ENCODE data around the gene VTCN1. TPM values are rescaled to one million over a fixed set of nuclear protein-coding genes. Genes with fewer than 3 reads are reported as not detected.
"Not testable (repeated sequence)": the region's sequence is repeated elsewhere in the genome, so short reads cannot be mapped to it uniquely, and the experiment has no call there.

VTCN1 gene
- total RNA-seq: not detected

GRCh38 chr1:117210831-117211261, at the start of gene VTCN1:
VTCN1 (minus strand) TSS chr1:117210927; CDS start chr1:117210855, 72 bp downstream.
- DNase-seq: no peak

- DNase-seq: no peak
Observed at GRCh38 chr1:117258791-117259190, 48.1 kb upstream of the VTCN1 start.

GRCh38 chr1:117258075-117258474, 47.3 kb upstream of the VTCN1 start:
- not testable (repeated sequence) for DNase-seq

GRCh38 chr1:117257291-117257690, 46.6 kb upstream of the VTCN1 start:
- DNase-seq: no peak

- no peak for DNase-seq
Observed at GRCh38 chr1:117250061-117250606, 39.4 kb upstream of the VTCN1 start.

- DNase-seq: no peak
Observed at GRCh38 chr1:117244971-117245370, 34.2 kb upstream of the VTCN1 start.

GRCh38 chr1:117244306-117244705, 33.6 kb upstream of the VTCN1 start:
- DNase-seq: no peak

- no peak for DNase-seq
Observed at GRCh38 chr1:117241512-117241911, 30.8 kb upstream of the VTCN1 start.

- DNase-seq: no peak
Observed at GRCh38 chr1:117240547-117240946, 29.8 kb upstream of the VTCN1 start.

- no peak for DNase-seq
Observed at GRCh38 chr1:117239467-117239866, 28.7 kb upstream of the VTCN1 start.

- DNase-seq: no peak
Observed at GRCh38 chr1:117237726-117238381, 27.1 kb upstream of the VTCN1 start.

GRCh38 chr1:117235863-117236465, 25.2 kb upstream of the VTCN1 start:
- no peak for DNase-seq

- no peak for DNase-seq
Observed at GRCh38 chr1:117232531-117232930, 21.8 kb upstream of the VTCN1 start.

GRCh38 chr1:117231748-117232373, 21.1 kb upstream of the VTCN1 start:
- no peak for DNase-seq

- no peak for DNase-seq
Observed at GRCh38 chr1:117231312-117231711, 20.6 kb upstream of the VTCN1 start.

- no peak for DNase-seq
Observed at GRCh38 chr1:117229217-117229616, 18.5 kb upstream of the VTCN1 start.

GRCh38 chr1:117225931-117226330, 15.2 kb upstream of the VTCN1 start:
- DNase-seq: no peak

GRCh38 chr1:117216718-117217117, 6.0 kb upstream of the VTCN1 start:
- DNase-seq: no peak

- DNase-seq: no peak
Observed at GRCh38 chr1:117215733-117216462, 5.2 kb upstream of the VTCN1 start.

GRCh38 chr1:117215019-117215418, 4.3 kb upstream of the VTCN1 start:
- DNase-seq: no peak

GRCh38 chr1:117213046-117213445, 2.3 kb upstream of the VTCN1 start:
- no peak for DNase-seq

- no peak for DNase-seq
Observed at GRCh38 chr1:117210386-117210785, 341 bp downstream of the VTCN1 start.

GRCh38 chr1:117209094-117209493, 1.6 kb downstream of the VTCN1 start:
- no peak for DNase-seq
